NT2/D1 (cell line): Measurements from ENCODE around the gene CLEC16A.

Experiments used
- DNase-seq: peaks from one replicate; pipeline ENCODE4 v3.0.0-alpha.2; 2011; ENCODE audit warnings: low read depth, low spot score
- H3K27me3 ChIP-seq: 2 replicates; pipeline ENCODE4 v1.6.0; 2011; ENCODE audit warnings: mild to moderate bottlenecking; ENCODE audit not compliant: insufficient read length, insufficient read depth
- H3K36me3 ChIP-seq: 2 replicates; pipeline ENCODE4 v1.6.1; 2011; ENCODE audit warnings: mild to moderate bottlenecking, low read length, mixed read lengths; ENCODE audit not compliant: insufficient read depth, insufficient read length
- H3K4me1 ChIP-seq: 2 replicates; pipeline ENCODE4 v1.5.1; 2011; ENCODE audit not compliant: insufficient read depth, insufficient read length
- H3K4me3 ChIP-seq: 2 replicates; pipeline ENCODE4 v1.5.1; 2011; ENCODE audit warnings: low read depth; ENCODE audit not compliant: insufficient read length
- H3K9ac ChIP-seq: 2 replicates; pipeline ENCODE4 v1.6.0; 2011; ENCODE audit warnings: low read depth; ENCODE audit not compliant: insufficient read length
- H3K9me3 ChIP-seq: 2 replicates; pipeline ENCODE4 v1.5.1; 2011; ENCODE audit warnings: mild to moderate bottlenecking, low read length; ENCODE audit not compliant: insufficient read depth
- SUZ12 ChIP-seq: IDR thresholded peaks from 2 replicates; pipeline ENCODE4 v1.6.1; 2011; ENCODE audit not compliant: insufficient read length, insufficient read depth; ENCODE audit errors: extremely low read depth
- YY1 ChIP-seq: IDR thresholded peaks from 2 replicates; pipeline ENCODE4 v1.6.1; 2011; ENCODE audit not compliant: insufficient read length, insufficient read depth
- ZNF274 ChIP-seq: IDR thresholded peaks from 2 replicates; pipeline ENCODE4 v1.6.1; 2011; ENCODE audit warnings: mild to moderate bottlenecking, low read depth, low read length

The CLEC16A gene

DNA sequence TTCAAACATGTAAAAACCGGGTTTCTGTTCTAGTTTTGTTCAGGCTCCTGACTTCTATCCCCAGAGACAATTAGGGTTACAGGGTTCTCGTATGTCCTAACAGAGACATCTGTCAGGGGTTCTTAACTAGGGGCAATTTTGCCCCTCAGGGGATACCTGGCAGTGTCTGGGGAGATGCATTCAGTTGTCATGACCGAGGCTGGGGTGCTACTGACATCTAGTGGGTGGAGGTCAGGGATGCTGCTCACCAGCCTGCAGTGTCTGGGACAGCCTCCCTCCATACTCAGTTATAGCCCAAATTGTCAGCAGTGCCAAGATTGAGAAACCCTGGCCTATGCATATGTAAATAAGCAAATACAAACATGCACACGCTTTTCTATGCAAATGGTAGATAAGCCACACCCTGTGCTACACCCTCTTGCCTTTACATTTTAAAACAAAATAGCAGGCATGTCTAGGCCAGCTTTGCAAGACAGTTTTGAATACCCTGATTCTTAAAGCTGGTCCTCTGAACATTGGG lies 37.4 kb downstream of the CLEC16A start:
- no peak overlapping the region for H3K9ac ChIP-seq
- no peaks in the 10 kb centered on the region for H3K27me3 ChIP-seq
- TF ChIP-seq SUZ12 (no peak), ZNF274 (no peak), YY1 (no peak)
- peaks cover 13% of the 10 kb centered on the region for H3K4me1 ChIP-seq
- H3K36me3 ChIP-seq, result peaks cover 62% of the 10 kb centered on the region
- H3K4me3 ChIP-seq, result no peak overlapping the region
- peaks cover 8% of the 10 kb centered on the region; the same call in 1 of the 2 replicates for H3K9me3 ChIP-seq
- no peak for DNase-seq

DNA sequence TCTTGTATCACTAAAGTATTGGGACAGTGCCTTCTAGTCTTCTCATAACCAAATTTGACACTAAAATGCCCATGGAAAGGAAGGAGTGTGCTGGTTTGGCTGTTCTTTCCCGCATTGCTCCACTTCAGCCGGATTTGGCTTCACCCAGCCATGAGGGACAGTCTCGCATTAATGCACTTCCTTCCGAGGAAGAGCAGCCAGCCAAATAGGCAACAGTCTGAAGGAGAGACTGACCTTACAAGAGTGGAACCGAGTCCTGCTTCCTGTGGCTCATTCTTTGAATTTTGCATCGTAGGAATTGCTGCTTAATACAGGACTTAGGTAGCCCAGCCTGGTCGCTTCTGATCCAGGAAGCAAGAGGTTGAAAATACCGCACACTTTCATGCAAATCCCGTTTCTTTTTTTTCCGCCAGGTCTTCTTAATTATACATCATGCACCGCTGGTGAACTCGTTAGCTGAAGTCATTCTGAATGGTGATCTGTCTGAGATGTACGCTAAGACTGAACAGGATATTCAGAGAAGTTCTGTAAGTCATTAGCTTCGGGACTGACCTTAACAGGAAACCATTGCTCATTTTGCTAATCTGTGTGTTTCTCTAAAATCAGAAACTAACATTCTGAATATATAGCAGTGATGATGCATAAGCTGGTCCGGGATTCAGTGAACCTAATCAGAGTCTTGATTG lies 38.2 kb downstream of the CLEC16A start:
- TF ChIP-seq SUZ12, result no peak
- Histone ChIP-seq H3K4me3 (no peak overlapping the region), H3K4me1 (peaks cover 13% of the 10 kb centered on the region), H3K36me3 (peaks cover 64% of the 10 kb centered on the region), H3K9ac (no peak overlapping the region), H3K27me3 (no peaks in the 10 kb centered on the region), H3K9me3 (peaks cover 8% of the 10 kb centered on the region; the same call in 1 of the 2 replicates)
- no peak for DNase-seq

GRCh38 chr16:10983159-10983558 lies 38.8 kb downstream of the CLEC16A start:
- Histone ChIP-seq H3K36me3 (peaks cover 66% of the 10 kb centered on the region), H3K27me3 (no peaks in the 10 kb centered on the region), H3K4me3 (no peak overlapping the region), H3K4me1 (peaks cover 8% of the 10 kb centered on the region), H3K9me3 (peaks cover 8% of the 10 kb centered on the region; the same call in 1 of the 2 replicates), H3K9ac (no peak overlapping the region)
- no peak for DNase-seq
- TF ChIP-seq ZNF274 (no peak), YY1 (no peak), SUZ12 (no peak)

DNA sequence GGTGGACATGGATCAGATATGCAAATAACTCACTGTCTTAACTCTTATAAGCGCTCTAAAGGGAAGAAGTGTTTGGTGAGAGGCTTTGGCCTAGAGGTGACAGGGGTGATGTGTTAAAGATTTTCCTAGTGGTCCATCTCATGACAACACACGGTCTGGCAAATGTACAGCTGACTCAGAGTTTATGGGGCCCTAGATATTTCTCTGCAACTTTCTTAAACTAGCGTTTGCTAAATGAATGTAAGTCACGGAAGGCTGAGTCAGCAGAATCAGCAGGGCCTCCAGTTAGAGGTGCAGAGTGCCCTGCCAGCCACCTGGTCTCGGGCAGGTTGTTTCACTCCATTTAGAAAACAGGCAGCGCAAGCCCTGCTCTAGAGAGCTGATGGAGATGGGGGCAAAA lies 40.1 kb downstream of the CLEC16A start:
- Histone ChIP-seq H3K9ac (no peak overlapping the region), H3K9me3 (peaks cover 8% of the 10 kb centered on the region; the same call in 1 of the 2 replicates), H3K4me1 (peaks cover 4% of the 10 kb centered on the region), H3K36me3 (peaks cover 74% of the 10 kb centered on the region), H3K4me3 (no peak overlapping the region), H3K27me3 (no peaks in the 10 kb centered on the region)
- TF ChIP-seq SUZ12 (no peak), ZNF274 (no peak), YY1 (no peak)
- DNase-seq, result no peak

DNA sequence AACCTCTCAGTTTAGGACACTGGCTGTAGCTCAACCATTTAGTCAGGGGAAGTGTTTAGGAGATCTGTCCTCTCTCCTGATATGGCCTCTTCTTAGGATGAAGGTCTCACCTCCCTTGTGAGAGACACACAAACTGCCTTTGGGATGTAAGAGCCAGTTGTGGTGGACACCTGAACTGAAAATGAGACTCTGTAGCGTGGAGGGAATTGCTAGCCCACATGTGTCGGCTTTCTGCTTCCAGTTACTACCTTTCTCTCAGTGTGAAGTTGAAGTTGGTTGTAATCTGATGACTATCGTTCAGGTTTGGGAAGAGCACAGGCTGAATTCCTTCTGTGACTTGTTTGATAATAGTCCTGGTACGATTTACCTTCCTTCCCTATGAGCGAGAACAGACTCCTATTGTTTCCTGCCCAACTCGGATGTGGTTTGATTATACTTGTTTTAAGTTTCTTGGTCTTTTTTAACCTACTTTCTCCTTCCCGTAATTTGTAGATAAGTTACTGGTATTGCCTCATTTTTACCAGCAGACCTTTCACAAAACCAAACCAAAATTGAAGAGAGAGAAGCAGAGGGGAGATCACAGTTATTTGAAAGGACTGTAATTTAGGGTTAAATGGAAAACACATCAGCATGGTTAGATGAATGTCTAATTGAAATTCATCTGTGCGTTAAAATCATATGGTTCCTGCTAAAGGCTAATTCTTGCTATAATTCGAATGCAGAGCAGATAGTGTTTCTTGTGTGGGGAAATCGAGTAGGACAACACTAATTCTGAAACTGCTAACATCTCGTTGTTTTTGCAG lies 43.2 kb downstream of the CLEC16A start:
- DNase-seq, result no peak
- Histone ChIP-seq H3K9ac (no peak overlapping the region), H3K4me1 (peaks cover 10% of the 10 kb centered on the region), H3K9me3 (no peaks in the 10 kb centered on the region), H3K27me3 (no peaks in the 10 kb centered on the region), H3K4me3 (no peak overlapping the region), H3K36me3 (peaks cover 56% of the 10 kb centered on the region)
- no peak for TF ChIP-seq ZNF274
- no peak for TF ChIP-seq YY1
- no peak for TF ChIP-seq SUZ12

- Histone ChIP-seq H3K9ac (no peak overlapping the region), H3K4me3 (no peak overlapping the region), H3K9me3 (no peaks in the 10 kb centered on the region), H3K27me3 (no peaks in the 10 kb centered on the region), H3K4me1 (peaks cover 11% of the 10 kb centered on the region), H3K36me3 (peaks cover 48% of the 10 kb centered on the region)
- no peak for DNase-seq
- TF ChIP-seq ZNF274, result no peak
- TF ChIP-seq YY1, result no peak
- no peak for TF ChIP-seq SUZ12
These were observed 43.9 kb downstream of the CLEC16A start for GRCh38 chr16:10988164-10988803.

DNA sequence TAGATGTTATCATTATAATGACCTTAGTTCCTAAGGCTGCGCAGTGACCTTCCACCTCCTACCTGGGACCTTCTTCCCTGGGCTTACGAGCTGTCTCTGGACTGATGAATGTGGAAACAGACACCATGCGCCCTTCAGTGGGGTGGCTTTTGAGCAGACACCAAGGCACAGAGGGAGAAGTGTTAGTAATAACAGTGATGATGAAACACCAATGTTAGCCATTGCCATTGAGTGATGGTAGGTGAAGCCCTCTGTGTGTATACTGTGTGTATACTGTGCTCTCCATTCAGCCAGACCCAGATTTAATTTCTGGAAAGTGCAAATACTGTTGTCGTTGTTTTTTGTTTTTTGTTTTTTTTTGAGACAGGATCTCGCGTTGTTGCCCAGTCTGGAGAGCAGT lies 44.5 kb downstream of the CLEC16A start:
- no peak for DNase-seq
- Histone ChIP-seq H3K4me3 (no peak overlapping the region), H3K9me3 (no peaks in the 10 kb centered on the region), H3K4me1 (peaks cover 11% of the 10 kb centered on the region), H3K36me3 (peaks cover 47% of the 10 kb centered on the region), H3K27me3 (no peaks in the 10 kb centered on the region), H3K9ac (no peak overlapping the region)
- TF ChIP-seq YY1 (no peak), ZNF274 (no peak), SUZ12 (no peak)
